CD4-positive, alpha-beta T cell (primary cell): ENCODE measurements around the gene TACR3. TPM values are rescaled to one million over a fixed set of nuclear protein-coding genes. Genes with fewer than 3 reads are reported as not detected.

Experiments
- ATAC-seq: fragments of 200-7000 bp; cut with Tn5 transposase; one replicate; pipeline ENCODE4 v1.10.0; 2022; ENCODE audit warnings: mild to moderate bottlenecking; ENCODE audit not compliant: poor library complexity
- CTCF ChIA-PET: fragments of 350-600 bp; sonication (Branson Sonifier 250); formaldehyde crosslinking; loops from one replicate; lab custom pipeline; 2021; ENCODE audit warnings: antibody characterized with exemption, inconsistent platforms; lab: Charles Lee
- POLR2A ChIA-PET: fragments of 350-600 bp; sonication (Branson Sonifier 250); formaldehyde crosslinking; loops from one replicate; lab custom pipeline; 2021; ENCODE audit warnings: antibody characterized with exemption, inconsistent platforms; lab: Charles Lee
- DNase-seq, 14 experiments: peaks; one replicate each; pipeline ENCODE4 v3.0.0-alpha.2; 2013 to 2020; ENCODE audit warnings: mixed read lengths in 2 of 14
- H3K27ac ChIP-seq, 2 donors: one replicate each; pipeline versions ENCODE4 v1.5.1 to v1.7.0; 2013; ENCODE audit warnings: low read length in 2 of 2, low read depth in 1 of 2, mild to moderate bottlenecking in 1 of 2
- H3K27me3 ChIP-seq, 2 experiments: 1 replicate in 1 of 2; 2 replicates in 1 of 2; pipeline versions ENCODE4 v1.6.1 to v1.7.0; 2013; ENCODE audit warnings: low read length in 2 of 2, control low read depth in 1 of 2, mild to moderate bottlenecking in 1 of 2, moderate library complexity in 1 of 2; ENCODE audit not compliant: insufficient read depth in 2 of 2, control insufficient read depth in 1 of 2
- H3K36me3 ChIP-seq: one replicate; pipeline ENCODE4 v1.6.1; 2013; ENCODE audit warnings: low read length, control low read depth; ENCODE audit not compliant: insufficient read depth
- H3K4me1 ChIP-seq: one replicate; pipeline ENCODE4 v1.6.1; 2013; ENCODE audit warnings: low read length, control low read depth; ENCODE audit not compliant: insufficient read depth
- H3K4me3 ChIP-seq: one replicate; pipeline ENCODE4 v1.5.1; 2013; ENCODE audit warnings: mild to moderate bottlenecking, low read length, moderate library complexity
- H3K9me3 ChIP-seq, 2 experiments: 1 replicate in 1 of 2; 2 replicates in 1 of 2; pipeline versions ENCODE4 v1.6.1 to v1.7.0; 2013; ENCODE audit warnings: low read length in 2 of 2, mild to moderate bottlenecking in 2 of 2, control low read depth in 1 of 2, moderate library complexity in 1 of 2; ENCODE audit not compliant: control insufficient read depth in 1 of 2, insufficient read depth in 1 of 2
- H3K27ac Mint-ChIP-seq: one replicate; pipeline ENCODE4 v1.8.0; 2020; ENCODE audit warnings: mixed read lengths
- H3K27me3 Mint-ChIP-seq: one replicate; pipeline ENCODE4 v1.8.0; 2021; ENCODE audit warnings: mixed read lengths
- H3K36me3 Mint-ChIP-seq: one replicate; pipeline ENCODE4 v1.8.0; 2021; ENCODE audit warnings: low read depth, mixed read lengths
- H3K4me1 Mint-ChIP-seq: one replicate; pipeline ENCODE4 v1.8.0; 2021; ENCODE audit warnings: low read depth, mixed read lengths
- H3K4me3 Mint-ChIP-seq: one replicate; pipeline ENCODE4 v1.8.0; 2020; ENCODE audit warnings: mild to moderate bottlenecking, mixed read lengths
- H3K9me3 Mint-ChIP-seq: one replicate; pipeline ENCODE4 v1.8.0; 2020; ENCODE audit warnings: mixed read lengths
- CTCF ChIP-seq: fragments of 200-600 bp; IDR thresholded peaks from one replicate; pipeline ENCODE4 v1.8.0; 2022; ENCODE audit warnings: antibody characterized with exemption, mild to moderate bottlenecking
- intact Hi-C, 2 experiments: fragments of 100-400 bp; cut with DNase I in 1 of 2; cut with micrococcal nuclease in 1 of 2; formaldehyde crosslinking; loops; one replicate each; pipeline versions ENCODE4 v1.15.1 to v1.9.0; 2023 to 2025; cut with DNase I, micrococcal nuclease
- polyA plus RNA-seq, 2 donors: library from polyadenylated mRNA; unstranded; fragments of 120-200 nt; gene quantifications; one replicate each; pipeline ENCODE4 v1.2.1, GENCODE V29; 2013
- total RNA-seq, 174 experiments: library from RNA in 2 of 174; stranded (reverse) in 2 of 174; gene quantifications; one replicate each; pipeline ENCODE4 v1.2.3 and lab custom pipeline; 2021 to 2026

The TACR3 gene
- total RNA-seq (not detected), total RNA-seq (lab: John Stamatoyannopoulos, UW) (0 to 0.09 (median 0) reads per million in 172 experiments)
- polyA plus RNA-seq (2013, experiment 1 of 2), result not detected
- 0.10 TPM for polyA plus RNA-seq (2013, experiment 2 of 2)

GRCh38 chr4:103719830-103720207 is at the start of gene TACR3:
Gene TACR3, minus strand, starts transcription at chr4:103719985. Its CDS starts 310 bp downstream, at chr4:103719675.
- Mint-ChIP-seq H3K36me3 (no peaks in the 10 kb centered on the region), H3K4me1 (no peaks in the 10 kb centered on the region), H3K4me3 (no peak within 1 kb of the TSS), H3K9me3 (no peaks in the 10 kb centered on the region), H3K27me3 (peaks cover 6% of the 10 kb centered on the region), H3K27ac (no peak within 1 kb of the TSS)
- TF ChIP-seq CTCF, result no peak
- ATAC-seq, result no peak
- H3K27ac ChIP-seq, result no peak within 1 kb of the TSS
- no peaks in the 10 kb centered on the region for H3K4me1 ChIP-seq
- CTCF ChIA-PET, result no interaction called here
- no peaks in the 10 kb centered on the region for H3K36me3 ChIP-seq
- peaks cover 0 to 16% of the 10 kb centered on the region in 2 experiments for H3K9me3 ChIP-seq
- intact Hi-C loops, result no loop called here
- H3K4me3 ChIP-seq, result no peak within 1 kb of the TSS
- H3K27me3 ChIP-seq, result no peaks in the 10 kb centered on the region
- POLR2A ChIA-PET, result no interaction called here
- DNase-seq, result no peak

GRCh38 chr4:103757631-103758030 is 37.8 kb upstream of the TACR3 start:
- H3K4me3 ChIP-seq, result no peak overlapping the region
- no peak overlapping the region for H3K27ac ChIP-seq
- Mint-ChIP-seq H3K36me3 (no peaks in the 10 kb centered on the region), H3K27me3 (no peaks in the 10 kb centered on the region), H3K9me3 (peaks cover 5% of the 10 kb centered on the region), H3K4me1 (no peaks in the 10 kb centered on the region), H3K4me3 (no peak overlapping the region), H3K27ac (no peak overlapping the region)
- no peaks in the 10 kb centered on the region for H3K27me3 ChIP-seq
- CTCF ChIA-PET, result no interaction called here
- POLR2A ChIA-PET, result no interaction called here
- ATAC-seq (no peak), DNase-seq (no peak)
- no peaks in the 10 kb centered on the region for H3K36me3 ChIP-seq
- intact Hi-C loops, result no loop called here
- peaks cover 0 to 9% of the 10 kb centered on the region in 2 experiments for H3K9me3 ChIP-seq
- no peak for TF ChIP-seq CTCF
- H3K4me1 ChIP-seq, result no peaks in the 10 kb centered on the region

- H3K4me1 Mint-ChIP-seq, result no peaks in the 10 kb centered on the region
- POLR2A ChIA-PET, result no interaction called here
- peaks cover 4% of the 10 kb centered on the region for H3K9me3 Mint-ChIP-seq
- CTCF ChIA-PET, result no interaction called here
- H3K4me3 Mint-ChIP-seq, result no peak overlapping the region
- no peaks in the 10 kb centered on the region for H3K27me3 ChIP-seq
- H3K27ac ChIP-seq, result no peak overlapping the region
- no peak overlapping the region for H3K4me3 ChIP-seq
- H3K27ac Mint-ChIP-seq, result no peak overlapping the region
- H3K36me3 Mint-ChIP-seq, result no peaks in the 10 kb centered on the region
- H3K27me3 Mint-ChIP-seq, result no peaks in the 10 kb centered on the region
- H3K4me1 ChIP-seq, result no peaks in the 10 kb centered on the region
- no peak for TF ChIP-seq CTCF
- intact Hi-C loops, result no loop called here
- DNase-seq, result no peak
- no peaks in the 10 kb centered on the region for H3K36me3 ChIP-seq
- no peak for ATAC-seq
- H3K9me3 ChIP-seq, result peaks cover 0 to 9% of the 10 kb centered on the region in 2 experiments
Observed at GRCh38 chr4:103756741-103757140, 37.0 kb upstream of the TACR3 start.
